Measurements from ENCODE around the gene HAND1. TPM values are rescaled to one million over a fixed set of nuclear protein-coding genes. Genes with fewer than 3 reads are reported as not detected.

HAND1 gene
- total and polyA plus RNA-seq, 2 experiments from 2014 or later = not detected

- peaks cover 84% of the 10 kb centered on the region for H3K4me1 ChIP-seq (ENCODE audit: insufficient read depth)
- Mint-ChIP-seq H3K36me3 (ENCODE audit: low read depth) (no peaks in the 10 kb centered on the region; the same call in 2 of the 3 replicates), H3K27me3 (ENCODE audit: insufficient read depth, low read depth, poor library complexity) (peaks cover 100% of the 10 kb centered on the region), H3K4me3 (peak overlapping the region; percentile 5; the same call in 1 of the 3 replicates), H3K9me3 (no peaks in the 10 kb centered on the region; the same call in 2 of the 3 replicates), H3K27ac (no peak overlapping the region), H3K4me1 (peaks cover 68% of the 10 kb centered on the region)
- no peak overlapping the region for H2AFZ ChIP-seq
- no peak overlapping the region for H3K4me3 ChIP-seq
- H3F3A ChIP-seq (replicated peaks; ENCODE audit: low read depth) = peaks cover 39% of the 10 kb centered on the region
- H3K36me3 ChIP-seq (ENCODE audit: insufficient read depth) = no peaks in the 10 kb centered on the region
- ATAC-seq (no peak), DNase-seq (ENCODE audit: low spot score) (no peak)
- H3K79me2 ChIP-seq (replicated peaks; ENCODE audit: insufficient read depth) = no peaks in the 10 kb centered on the region
- H3K9me2 ChIP-seq (ENCODE audit: insufficient read depth) = no peaks in the 10 kb centered on the region
- peaks cover 100% of the 10 kb centered on the region for H3K27me3 ChIP-seq (ENCODE audit: insufficient read depth)
- H4K20me1 ChIP-seq (replicated peaks; ENCODE audit: insufficient read depth) = peaks cover 33% of the 10 kb centered on the region
- TF ChIP-seq ETS1 (IDR thresholded peaks at IDR 0.05) = no peak
- peak; percentile 20 for TF ChIP-seq EZH2 (IDR thresholded peaks at IDR 0.05; ENCODE audit: low read depth, unreplicated experiment)
- H3K4me2 ChIP-seq = peak overlapping the region; percentile 68; the same call in 1 of the 2 replicates
- no peak overlapping the region for H3K27ac ChIP-seq (ENCODE audit: low read depth)
Measured at GRCh38 chr5:154480847-154481246, 2.8 kb upstream of the HAND1 start.

- H3F3A ChIP-seq (replicated peaks; ENCODE audit: low read depth) = peaks cover 32% of the 10 kb centered on the region
- no peak for TF ChIP-seq STAT1 (IDR thresholded peaks at IDR 0.05; ENCODE audit: unreplicated experiment)
- TF ChIP-seq JUNB (IDR thresholded peaks at IDR 0.05; ENCODE audit: unreplicated experiment) = no peak
- TF ChIP-seq ZNF331 (CRISPR knock-in tag; IDR thresholded peaks at IDR 0.05; ENCODE audit: low read depth) = no peak
- TF ChIP-seq ZNF462 (CRISPR knock-in tag; IDR thresholded peaks at IDR 0.05) = no peak
- no peak for TF ChIP-seq ETS1 (IDR thresholded peaks at IDR 0.05)
- TF ChIP-seq ZNF114 (CRISPR knock-in tag; IDR thresholded peaks at IDR 0.05) = no peak
- peak; percentile 78 for TF ChIP-seq EZH2 (IDR thresholded peaks at IDR 0.05; ENCODE audit: low read depth, unreplicated experiment)
- no peak for TF ChIP-seq POLR2AphosphoS5 (IDR thresholded peaks at IDR 0.05; ENCODE audit: low read depth)
- H3K9me2 ChIP-seq (ENCODE audit: insufficient read depth) = no peaks in the 10 kb centered on the region
- no peak overlapping the region for H3K27ac ChIP-seq (ENCODE audit: low read depth)
- H3K27me3 ChIP-seq (ENCODE audit: insufficient read depth) = peaks cover 100% of the 10 kb centered on the region
- Mint-ChIP-seq H3K4me1 (peaks cover 66% of the 10 kb centered on the region), H3K27ac (no peak overlapping the region), H3K9me3 (no peaks in the 10 kb centered on the region; the same call in 2 of the 3 replicates), H3K27me3 (ENCODE audit: insufficient read depth, low read depth, poor library complexity) (peaks cover 100% of the 10 kb centered on the region), H3K4me3 (peak overlapping the region; percentile 63), H3K36me3 (ENCODE audit: low read depth) (no peaks in the 10 kb centered on the region; the same call in 2 of the 3 replicates)
- H3K4me1 ChIP-seq (ENCODE audit: insufficient read depth) = peaks cover 84% of the 10 kb centered on the region
- no peaks in the 10 kb centered on the region for H3K36me3 ChIP-seq (ENCODE audit: insufficient read depth)
- peak overlapping the region; percentile 63 for H3K4me3 ChIP-seq
- H4K20me1 ChIP-seq (replicated peaks; ENCODE audit: insufficient read depth) = peaks cover 32% of the 10 kb centered on the region
- H3K79me2 ChIP-seq (replicated peaks; ENCODE audit: insufficient read depth) = no peaks in the 10 kb centered on the region
- H2AFZ ChIP-seq = no peak overlapping the region
- peak; percentile 6 for ATAC-seq
- peak; percentile 56 for DNase-seq (ENCODE audit: low spot score)
- H3K4me2 ChIP-seq = peak overlapping the region; percentile 92
Measured at GRCh38 chr5:154479944-154480750, 2.1 kb upstream of the HAND1 start.
